NCI-H524 (cell line): ENCODE results near the gene PRG2.
A peak's percentile ranks its signal among the peaks of the same experiment; 100 is the strongest.
"Not testable (repeated sequence)": the region's sequence is repeated elsewhere in the genome, so short reads cannot be mapped to it uniquely, and the experiment has no call there.

Experiments used
- DNase-seq, 2 experiments: peaks; one replicate each; lab custom pipeline; 2025; lab: John Stamatoyannopoulos, UW

Gene PRG2

GRCh38 chr11:57364851-57365660, 25.4 kb downstream of the PRG2 start:
- peak in 1 of 2 experiments; percentile 25 for DNase-seq

GRCh38 chr11:57363131-57364080, 27.0 kb downstream of the PRG2 start:
- DNase-seq: no peak

DNA sequence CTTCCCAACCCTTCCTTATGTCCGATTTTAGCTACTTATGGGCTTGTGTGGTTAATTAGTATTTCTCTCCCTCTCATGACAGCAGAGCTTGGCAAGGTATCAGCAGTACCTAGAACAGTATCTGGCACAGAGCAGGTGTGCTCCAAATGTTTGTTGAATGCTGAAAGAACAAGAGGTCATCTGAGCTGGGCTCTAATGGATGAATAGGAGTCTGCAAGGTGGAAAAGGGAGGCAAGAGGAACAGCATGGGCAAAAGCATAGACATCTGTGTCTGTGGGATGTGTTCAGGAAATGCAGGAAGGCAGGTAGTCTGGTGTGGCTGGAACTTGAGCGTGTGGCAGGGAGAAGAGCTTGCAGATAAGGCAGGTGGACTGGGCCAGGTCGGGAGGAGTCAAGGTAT, 28.5 kb downstream of the PRG2 start:
- no peak for DNase-seq

DNA sequence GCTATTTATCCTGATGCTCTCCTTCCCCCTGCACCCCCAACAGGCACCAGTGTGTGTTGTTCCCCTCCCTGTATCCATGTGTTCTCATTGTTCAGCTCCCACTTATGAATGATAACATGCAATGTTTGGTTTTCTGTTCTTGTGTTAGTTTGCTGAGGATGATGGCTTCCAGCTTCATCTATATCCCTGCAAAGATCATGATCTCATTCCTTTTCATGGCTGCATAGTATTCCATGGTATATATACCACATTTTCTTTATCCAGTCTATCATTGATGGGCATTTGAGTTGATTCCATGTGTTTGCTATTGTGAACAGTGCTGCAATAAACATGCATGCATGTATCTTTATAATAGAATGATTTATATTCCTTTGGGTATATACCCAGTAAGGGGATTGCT, 29.0 kb downstream of the PRG2 start:
- not testable (repeated sequence) for DNase-seq

DNA sequence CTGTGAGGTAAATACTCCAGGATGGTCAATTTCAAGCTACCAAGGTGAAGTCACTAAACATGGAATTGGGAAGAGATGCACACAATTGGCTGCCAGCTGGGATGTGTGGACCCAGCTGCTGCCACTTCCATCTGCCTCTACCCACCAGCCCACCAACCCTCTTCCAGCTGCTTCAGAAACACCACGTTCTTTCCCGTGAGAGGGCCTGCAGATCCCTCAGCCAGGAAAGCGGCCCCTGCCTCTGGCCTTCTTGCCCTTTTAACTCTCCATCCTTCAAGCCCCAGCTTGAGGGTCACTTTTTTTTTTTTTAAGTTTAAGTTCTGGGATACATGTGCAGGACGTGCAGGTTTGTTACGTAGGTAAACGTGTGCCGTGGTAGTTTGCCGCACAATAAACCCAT, 29.5 kb downstream of the PRG2 start:
- peak in 1 of 2 experiments; percentile 79 for DNase-seq

GRCh38 chr11:57359896-57360690, 30.4 kb downstream of the PRG2 start:
- DNase-seq: peak in 1 of 2 experiments; percentile 57

DNA sequence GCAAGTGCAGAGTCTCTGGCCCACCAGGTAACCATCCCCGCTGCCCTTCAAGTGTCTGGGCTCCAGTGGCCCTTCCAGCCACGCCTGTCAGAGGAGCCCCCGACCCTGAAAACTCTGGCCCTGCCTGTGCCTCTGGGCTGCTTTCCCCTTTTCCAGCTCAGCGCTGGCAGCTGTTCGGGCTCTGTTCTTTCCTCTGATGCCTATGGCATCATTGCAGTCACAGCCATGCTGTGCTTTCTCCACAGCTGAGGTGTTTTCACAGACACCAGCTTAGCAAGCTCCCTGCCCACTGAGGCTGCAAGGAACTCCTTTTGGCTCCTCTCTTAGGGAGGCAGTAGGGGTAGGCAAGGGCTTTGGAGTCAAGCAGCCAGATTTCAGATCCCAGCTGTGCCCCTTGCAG, 31.1 kb downstream of the PRG2 start:
- no peak for DNase-seq

- DNase-seq: no peak
Measured at GRCh38 chr11:57358991-57359390, 31.5 kb downstream of the PRG2 start.

- DNase-seq: no peak
Measured at GRCh38 chr11:57358543-57358961, 31.9 kb downstream of the PRG2 start.

DNA sequence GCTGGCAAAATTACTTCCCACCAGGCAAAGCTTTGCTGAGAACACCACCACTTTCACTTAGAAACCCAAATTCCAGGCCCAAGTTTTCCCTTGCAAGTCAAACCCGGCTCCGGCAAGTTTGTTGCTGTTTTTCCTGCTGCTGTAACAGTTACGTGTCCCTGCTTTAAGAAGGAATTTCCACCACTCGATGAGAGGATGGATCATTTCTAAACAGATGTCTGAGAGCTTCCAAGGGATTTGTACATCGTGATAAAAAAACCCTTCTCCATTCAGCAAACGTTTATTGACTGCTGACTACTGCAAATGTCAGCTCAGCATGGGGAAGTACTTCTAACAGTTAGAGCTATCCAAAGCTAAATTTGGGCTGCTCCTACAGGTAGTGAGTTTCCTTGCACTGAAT, 32.6 kb downstream of the PRG2 start:
- peak; percentile 36 to 79 for DNase-seq

DNA sequence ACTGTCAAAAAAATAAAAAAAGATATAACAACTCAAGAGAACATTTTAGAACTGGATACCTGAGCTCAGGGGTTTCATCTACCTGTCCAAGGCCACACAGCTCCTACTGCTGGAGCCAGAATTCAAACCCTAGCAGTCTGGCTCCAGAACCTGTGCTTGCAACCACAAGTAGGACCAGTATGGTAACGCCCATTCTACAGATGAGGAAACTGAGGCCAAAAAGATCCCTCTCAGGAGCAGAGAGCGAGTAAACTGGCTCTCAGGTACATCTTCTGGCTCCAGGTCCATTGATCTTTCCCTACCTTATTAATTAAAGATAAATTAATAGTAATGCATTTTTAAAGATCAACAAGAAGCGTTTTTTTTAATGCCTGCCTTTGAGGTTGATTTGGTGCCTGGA, 33.1 kb downstream of the PRG2 start:
- DNase-seq: no peak

GRCh38 chr11:57356268-57356667, 34.2 kb downstream of the PRG2 start:
- no peak for DNase-seq

- peak; percentile 47 to 83 for DNase-seq
Measured at GRCh38 chr11:57354699-57355098, 35.8 kb downstream of the PRG2 start.

GRCh38 chr11:57353852-57354251, 36.6 kb downstream of the PRG2 start:
- DNase-seq: no peak

- DNase-seq: no peak
Measured at GRCh38 chr11:57353446-57353845, 37.0 kb downstream of the PRG2 start.

- DNase-seq: no peak
Measured at GRCh38 chr11:57353036-57353435, 37.4 kb downstream of the PRG2 start.

GRCh38 chr11:57349491-57350274, 40.8 kb downstream of the PRG2 start:
- peak; percentile 3 to 19 for DNase-seq

GRCh38 chr11:57348636-57349313, 41.7 kb downstream of the PRG2 start:
- DNase-seq: no peak

- DNase-seq: no peak
Measured at GRCh38 chr11:57348052-57348451, 42.4 kb downstream of the PRG2 start.

- DNase-seq: no peak
Measured at GRCh38 chr11:57347336-57347735, 43.1 kb downstream of the PRG2 start.
